MM.1S (cell line): ENCODE results near the gene BBOX1.

Experiments used
- DNase-seq: peaks from one replicate; pipeline ENCODE4 v3.0.0-alpha.2; 2015
- H2AFZ ChIP-seq: fragments of 300-600 bp; sonication (generic); 2 replicates; pipeline ENCODE4 v1.6.0; 2016; ENCODE audit warnings: antibody characterized with exemption, low read length
- H3F3A ChIP-seq: fragments of 300-600 bp; sonication (generic); 2 replicates; pipeline ENCODE4 v1.6.1; 2016; ENCODE audit warnings: mild to moderate bottlenecking, antibody characterized with exemption, low read length, moderate library complexity, mixed read lengths; ENCODE audit not compliant: insufficient read depth
- H3K27ac ChIP-seq: fragments of 300-600 bp; sonication (generic); 2 replicates; pipeline ENCODE4 v1.5.1; 2016; ENCODE audit warnings: mild to moderate bottlenecking, low read length
- H3K27me3 ChIP-seq: fragments of 300-600 bp; sonication (generic); replicated peaks from 2 replicates; pipeline ENCODE4 v1.6.0; 2016; ENCODE audit warnings: low read length; ENCODE audit not compliant: insufficient read depth
- H3K36me3 ChIP-seq: fragments of 300-600 bp; sonication (generic); replicated peaks from 2 replicates; pipeline ENCODE4 v1.6.1; 2016; ENCODE audit warnings: mild to moderate bottlenecking, low read length, mixed read lengths; ENCODE audit not compliant: insufficient read depth
- H3K4me1 ChIP-seq: fragments of 300-600 bp; sonication (generic); 2 replicates; pipeline ENCODE4 v1.6.1; 2016; ENCODE audit warnings: low read length, mixed read lengths
- H3K4me2 ChIP-seq: fragments of 300-600 bp; sonication (generic); 2 replicates; pipeline ENCODE4 v1.6.0; 2016; ENCODE audit warnings: low read depth, low read length
- H3K4me3 ChIP-seq: fragments of 300-600 bp; sonication (generic); 2 replicates; pipeline ENCODE4 v1.5.1; 2016; ENCODE audit warnings: low read length, mixed read lengths
- H3K79me2 ChIP-seq: fragments of 300-600 bp; sonication (generic); 2 replicates; pipeline ENCODE4 v1.6.1; 2016; ENCODE audit warnings: mixed run types, low read length, mixed read lengths
- H3K9ac ChIP-seq: fragments of 300-600 bp; sonication (generic); 2 replicates; pipeline ENCODE4 v1.6.1; 2016; ENCODE audit warnings: low read length, mixed read lengths
- H3K9me2 ChIP-seq: fragments of 300-600 bp; sonication (generic); replicated peaks from 2 replicates; pipeline ENCODE4 v1.6.1; 2016; ENCODE audit warnings: mild to moderate bottlenecking, low read length, mixed read lengths; ENCODE audit not compliant: insufficient read depth
- H3K9me3 ChIP-seq: fragments of 300-600 bp; sonication (generic); replicated peaks from 2 replicates; pipeline ENCODE4 v1.6.1; 2016; ENCODE audit warnings: mild to moderate bottlenecking, low read length, mixed read lengths; ENCODE audit not compliant: insufficient read depth
- H4K20me1 ChIP-seq: fragments of 300-600 bp; sonication (generic); 2 replicates; pipeline ENCODE4 v1.6.1; 2016; ENCODE audit warnings: mild to moderate bottlenecking, low read length, moderate library complexity, mixed read lengths; ENCODE audit not compliant: insufficient read depth
- CTCF ChIP-seq: fragments of 300-600 bp; sonication (generic); IDR thresholded peaks from 2 replicates; pipeline ENCODE4 v1.5.1; 2016; ENCODE audit warnings: antibody characterized with exemption, low read length, mixed read lengths
- EZH2 ChIP-seq: fragments of 300-600 bp; sonication (generic); optimal IDR thresholded peaks from 2 replicates; pipeline ENCODE3; 2017; ENCODE audit warnings: low read depth, mild to moderate bottlenecking, antibody characterized with exemption, low read length, mixed read lengths
- EZH2phosphoT487 ChIP-seq: fragments of 300-600 bp; sonication (generic); IDR thresholded peaks from 2 replicates; pipeline ENCODE4 v1.6.1; 2018; ENCODE audit warnings: antibody characterized with exemption, low read length

BBOX1 gene

GRCh38 chr11:27002431-27002830 is 38.2 kb upstream of the BBOX1 start:
- Histone ChIP-seq H3K9ac (no peak overlapping the region), H3K9me2 (no peaks in the 10 kb centered on the region), H3K4me2 (no peak overlapping the region), H3K79me2 (no peaks in the 10 kb centered on the region), H3K36me3 (no peaks in the 10 kb centered on the region), H3K4me3 (no peak overlapping the region), H4K20me1 (no peaks in the 10 kb centered on the region), H3K27me3 (no peaks in the 10 kb centered on the region), H2AFZ (no peak overlapping the region), H3F3A (no peaks in the 10 kb centered on the region), H3K4me1 (no peaks in the 10 kb centered on the region), H3K9me3 (no peaks in the 10 kb centered on the region), H3K27ac (no peak overlapping the region)
- no peak for DNase-seq
- TF ChIP-seq EZH2phosphoT487: no peak
- TF ChIP-seq CTCF: no peak
- no peak for TF ChIP-seq EZH2

- Histone ChIP-seq H3K4me1 (no peaks in the 10 kb centered on the region), H3K9me3 (no peaks in the 10 kb centered on the region), H2AFZ (no peak overlapping the region), H3K4me2 (no peak overlapping the region), H3F3A (no peaks in the 10 kb centered on the region), H3K27me3 (no peaks in the 10 kb centered on the region), H3K27ac (no peak overlapping the region), H3K9ac (no peak overlapping the region), H3K9me2 (no peaks in the 10 kb centered on the region), H3K79me2 (no peaks in the 10 kb centered on the region), H3K4me3 (no peak overlapping the region), H3K36me3 (no peaks in the 10 kb centered on the region), H4K20me1 (no peaks in the 10 kb centered on the region)
- no peak for DNase-seq
- TF ChIP-seq CTCF (no peak), EZH2 (no peak), EZH2phosphoT487 (no peak)
Observed at GRCh38 chr11:27002838-27003237, 37.8 kb upstream of the BBOX1 start.

GRCh38 chr11:27004103-27004502 is 36.5 kb upstream of the BBOX1 start:
- Histone ChIP-seq H2AFZ (no peak overlapping the region), H3K79me2 (no peaks in the 10 kb centered on the region), H3K9me3 (no peaks in the 10 kb centered on the region), H3F3A (no peaks in the 10 kb centered on the region), H3K27me3 (no peaks in the 10 kb centered on the region), H3K27ac (no peak overlapping the region), H3K4me1 (no peaks in the 10 kb centered on the region), H3K36me3 (no peaks in the 10 kb centered on the region), H3K9ac (no peak overlapping the region), H3K4me2 (no peak overlapping the region), H3K9me2 (no peaks in the 10 kb centered on the region), H4K20me1 (no peaks in the 10 kb centered on the region), H3K4me3 (no peak overlapping the region)
- DNase-seq: no peak
- TF ChIP-seq CTCF (no peak), EZH2 (no peak), EZH2phosphoT487 (no peak)
